Fibroblast of lung (primary cell): ENCODE results near the gene WDR90. TPM values are rescaled to one million over a fixed set of nuclear protein-coding genes. Genes with fewer than 3 reads are reported as not detected.

Experiments
- DNase-seq, 2 donors: peaks; one replicate each; pipeline versions ENCODE4 v3.0.0 to v3.0.0-alpha.2; 2010; ENCODE audit warnings: low read depth in 2 of 2
- H2AFZ ChIP-seq: 2 replicates; pipeline ENCODE4 v1.5.1; 2012; ENCODE audit warnings: low read length, control low read depth, inconsistent platforms
- H3K27ac ChIP-seq: 2 replicates; pipeline ENCODE4 v1.5.1; 2011; ENCODE audit warnings: low read length, control low read depth; ENCODE audit not compliant: insufficient read depth
- H3K27me3 ChIP-seq: 2 replicates; pipeline ENCODE4 v1.5.1; 2011; ENCODE audit warnings: mild to moderate bottlenecking, low read length; ENCODE audit not compliant: control insufficient read depth, insufficient read depth
- H3K36me3 ChIP-seq: 2 replicates; pipeline ENCODE4 v1.5.1; 2011; ENCODE audit warnings: low read length; ENCODE audit not compliant: control insufficient read depth, insufficient read depth
- H3K4me1 ChIP-seq: 2 replicates; pipeline ENCODE4 v1.5.1; 2011; ENCODE audit warnings: low read length; ENCODE audit not compliant: control insufficient read depth, insufficient read depth; ENCODE audit errors: extremely low read depth
- H3K4me2 ChIP-seq: 2 replicates; pipeline ENCODE4 v1.5.1; 2011; ENCODE audit warnings: low read length, control low read depth; ENCODE audit not compliant: insufficient read depth; ENCODE audit errors: extremely low read depth
- H3K4me3 ChIP-seq, 4 experiments: fragments of 200-600 bp in 1 of 4; sonication (generic) in 1 of 4; replicated peaks in 1 of 4; 2 replicates each; pipeline ENCODE4 v1.5.1; 2011 to 2016; ENCODE audit warnings: low read length in 4 of 4, low read depth in 3 of 4, mild to moderate bottlenecking in 3 of 4, control low read depth in 2 of 4, inconsistent platforms in 1 of 4, mixed read lengths in 1 of 4; ENCODE audit not compliant: insufficient read depth in 1 of 4; ENCODE audit errors: control extremely low read depth in 1 of 4
- H3K79me2 ChIP-seq: 2 replicates; pipeline ENCODE4 v1.5.1; 2012; ENCODE audit warnings: mild to moderate bottlenecking, low read length, inconsistent platforms; ENCODE audit not compliant: control insufficient read depth, insufficient read depth
- H3K9ac ChIP-seq: 2 replicates; pipeline ENCODE4 v1.5.1; 2011; ENCODE audit warnings: mild to moderate bottlenecking, low read length, control low read depth; ENCODE audit not compliant: insufficient read depth
- H3K9me3 ChIP-seq: 2 replicates; pipeline ENCODE4 v1.5.1; 2012; ENCODE audit warnings: low read depth, low read length; ENCODE audit not compliant: control insufficient read depth, insufficient read depth
- H4K20me1 ChIP-seq: 2 replicates; pipeline ENCODE4 v1.5.1; 2011; ENCODE audit warnings: low read length; ENCODE audit not compliant: control insufficient read depth, insufficient read depth; ENCODE audit errors: extremely low read depth
- EZH2 ChIP-seq: IDR thresholded peaks from 2 replicates; pipeline ENCODE4 v1.5.1; 2012; ENCODE audit warnings: low read length, control low read depth, mild to moderate bottlenecking; ENCODE audit errors: missing control alignments
- polyA plus RNA-seq, 2 donors: library from polyadenylated mRNA; depleted of rRNA in 1 of 2; stranded (reverse) in 1 of 2; unstranded in 1 of 2; fragments of >200 nt; gene quantifications; 2 replicates each; pipeline ENCODE4 v1.2.1, GENCODE V29; 2011 to 2012; ENCODE audit warnings: missing spikeins in 1 of 2
- total RNA-seq: library from RNA; depleted of rRNA; stranded (reverse); fragments of >200 nt; gene quantifications from 2 replicates; pipeline ENCODE4 v1.2.1, GENCODE V29; 2014
- TF ChIP-seq, protein P1 (sequence below), 2 donors: IDR thresholded peaks in 1 of 2; conservative IDR thresholded peaks in 1 of 2; 1 replicate in 1 of 2; 2 replicates in 1 of 2; pipeline ENCODE4 v1.5.1; 2011 to 2012; ENCODE audit warnings: low read length in 2 of 2, control low read depth in 1 of 2, inconsistent platforms in 1 of 2, low read depth in 1 of 2, mild to moderate bottlenecking in 1 of 2

The WDR90 gene
- total and polyA plus RNA-seq, 2 donors (not counting 1 experiment from before 2014, with no cell fraction given), result 2.9 to 4.8 TPM

DNA sequence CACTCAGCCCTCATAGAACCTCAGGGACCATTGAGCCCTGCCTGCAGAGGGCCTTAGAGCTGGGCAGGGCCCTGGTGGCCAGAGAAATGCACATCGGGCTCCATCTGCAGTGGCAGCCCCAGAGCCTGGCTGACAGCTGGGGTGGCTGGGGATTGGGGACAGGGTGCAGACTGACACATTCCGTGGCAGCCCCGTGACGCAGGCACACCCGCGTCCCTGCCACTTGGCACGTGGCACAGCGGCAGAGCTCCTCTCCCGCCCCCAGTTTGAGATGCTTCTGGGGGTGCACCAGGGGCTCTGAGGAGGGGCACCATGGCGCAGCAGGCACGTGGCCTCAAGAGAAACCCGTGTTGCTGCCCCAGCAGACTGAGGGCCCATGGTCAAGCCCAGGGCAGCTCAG is 54.2 kb downstream of the WDR90 start:
- Histone ChIP-seq H3K9me3 (no peaks in the 10 kb centered on the region), H3K79me2 (no peaks in the 10 kb centered on the region), H3K4me1 (no peaks in the 10 kb centered on the region), H3K4me3 (no peak overlapping the region), H3K27ac (no peak overlapping the region), H4K20me1 (no peaks in the 10 kb centered on the region), H3K9ac (no peak overlapping the region), H2AFZ (no peak overlapping the region), H3K36me3 (no peaks in the 10 kb centered on the region), H3K4me2 (no peak overlapping the region), H3K27me3 (peaks cover 50% of the 10 kb centered on the region)
- TF ChIP-seq, protein P1, sequence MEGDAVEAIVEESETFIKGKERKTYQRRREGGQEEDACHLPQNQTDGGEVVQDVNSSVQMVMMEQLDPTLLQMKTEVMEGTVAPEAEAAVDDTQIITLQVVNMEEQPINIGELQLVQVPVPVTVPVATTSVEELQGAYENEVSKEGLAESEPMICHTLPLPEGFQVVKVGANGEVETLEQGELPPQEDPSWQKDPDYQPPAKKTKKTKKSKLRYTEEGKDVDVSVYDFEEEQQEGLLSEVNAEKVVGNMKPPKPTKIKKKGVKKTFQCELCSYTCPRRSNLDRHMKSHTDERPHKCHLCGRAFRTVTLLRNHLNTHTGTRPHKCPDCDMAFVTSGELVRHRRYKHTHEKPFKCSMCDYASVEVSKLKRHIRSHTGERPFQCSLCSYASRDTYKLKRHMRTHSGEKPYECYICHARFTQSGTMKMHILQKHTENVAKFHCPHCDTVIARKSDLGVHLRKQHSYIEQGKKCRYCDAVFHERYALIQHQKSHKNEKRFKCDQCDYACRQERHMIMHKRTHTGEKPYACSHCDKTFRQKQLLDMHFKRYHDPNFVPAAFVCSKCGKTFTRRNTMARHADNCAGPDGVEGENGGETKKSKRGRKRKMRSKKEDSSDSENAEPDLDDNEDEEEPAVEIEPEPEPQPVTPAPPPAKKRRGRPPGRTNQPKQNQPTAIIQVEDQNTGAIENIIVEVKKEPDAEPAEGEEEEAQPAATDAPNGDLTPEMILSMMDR (conservative IDR thresholded peaks at IDR 0.05 in 1 of 2, IDR thresholded peaks at IDR 0.05 in 1 of 2; ENCODE audit: low read depth in 1 of 2, low read length in 2 of 2), result no peak
- TF ChIP-seq EZH2, result no peak
- no peak for DNase-seq

DNA sequence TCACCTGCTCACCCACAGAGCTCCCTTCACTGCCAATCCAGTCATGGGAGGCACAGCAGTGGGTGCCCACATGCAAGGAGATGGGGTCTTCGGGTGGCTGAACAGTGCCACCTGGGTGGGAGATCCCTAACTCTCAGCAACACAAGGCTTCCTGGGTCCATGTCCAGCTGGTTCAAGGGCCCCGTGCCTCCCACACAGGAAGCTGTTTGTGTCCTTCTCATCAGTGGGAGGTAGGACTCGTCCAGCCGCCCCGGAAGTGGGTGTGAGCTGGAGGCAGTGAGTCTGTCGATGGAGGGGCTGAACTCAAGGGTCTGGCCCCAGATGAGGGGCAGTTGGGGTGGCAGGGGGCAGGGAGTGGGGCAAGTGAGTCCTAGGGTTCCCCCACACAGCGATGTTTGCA is 54.9 kb downstream of the WDR90 start:
- no peak overlapping the region for H2AFZ ChIP-seq
- H3K9ac ChIP-seq, result no peak overlapping the region
- no peak overlapping the region for H3K27ac ChIP-seq
- H3K4me3 ChIP-seq, result no peak overlapping the region
- no peaks in the 10 kb centered on the region for H3K4me1 ChIP-seq
- no peak overlapping the region for H3K4me2 ChIP-seq
- H3K36me3 ChIP-seq, result no peaks in the 10 kb centered on the region
- H3K27me3 ChIP-seq, result peaks cover 50% of the 10 kb centered on the region
- DNase-seq, result no peak
- TF ChIP-seq EZH2, result no peak
- TF ChIP-seq, protein P1 (conservative IDR thresholded peaks at IDR 0.05 in 1 of 2, IDR thresholded peaks at IDR 0.05 in 1 of 2; ENCODE audit: low read depth in 1 of 2, low read length in 2 of 2), result no peak
- no peaks in the 10 kb centered on the region for H3K79me2 ChIP-seq
- H4K20me1 ChIP-seq, result no peaks in the 10 kb centered on the region
- no peaks in the 10 kb centered on the region for H3K9me3 ChIP-seq

DNA sequence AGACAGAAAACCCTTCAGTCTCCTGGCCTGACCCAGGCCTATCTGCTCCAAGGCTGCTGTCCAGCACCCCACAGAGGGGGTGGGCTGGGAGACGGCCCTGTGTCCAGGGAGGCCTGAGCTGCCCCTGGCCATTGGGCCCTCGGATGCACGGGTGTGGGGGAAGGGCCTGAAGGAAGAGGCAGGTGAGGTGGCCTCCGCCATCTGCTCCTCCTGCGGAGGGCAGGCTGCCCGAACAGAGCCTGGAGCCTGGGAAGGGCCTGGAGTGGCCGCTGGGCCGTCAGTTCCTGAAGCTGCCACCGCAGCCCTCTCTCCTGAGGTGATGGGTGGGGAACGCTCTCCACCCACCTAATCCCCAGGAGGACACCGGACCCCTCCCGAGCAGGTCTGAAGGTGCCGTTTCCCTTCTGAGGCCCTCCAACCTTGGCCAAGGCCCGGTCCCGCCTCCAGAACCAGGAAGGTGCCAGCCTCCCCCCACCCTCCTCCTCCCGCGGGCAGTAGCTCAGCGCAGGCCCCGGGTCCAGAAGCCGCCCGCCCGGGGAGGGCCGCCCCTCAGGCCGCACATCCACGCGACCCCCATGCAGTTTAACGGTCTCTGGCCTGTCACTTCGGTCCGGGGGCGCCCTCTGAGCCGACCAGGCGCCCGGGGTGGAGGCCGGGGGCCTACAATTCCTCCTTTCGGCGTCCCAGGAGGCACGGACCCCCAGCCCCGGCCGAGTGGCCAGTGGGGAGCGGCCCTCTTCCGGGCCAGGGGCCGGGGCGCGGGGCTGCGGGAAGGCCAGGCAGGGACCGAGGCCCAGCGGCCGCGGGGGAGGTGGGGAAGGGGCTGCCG is 55.6 kb downstream of the WDR90 start:
- Histone ChIP-seq H3K4me2 (no peak overlapping the region), H3K79me2 (no peaks in the 10 kb centered on the region), H2AFZ (no peak overlapping the region), H4K20me1 (no peaks in the 10 kb centered on the region), H3K4me1 (peaks cover 2% of the 10 kb centered on the region), H3K4me3 (no peak overlapping the region), H3K27me3 (peaks cover 50% of the 10 kb centered on the region), H3K9ac (no peak overlapping the region), H3K9me3 (no peaks in the 10 kb centered on the region), H3K27ac (no peak overlapping the region), H3K36me3 (no peaks in the 10 kb centered on the region)
- peak; percentile 94 for TF ChIP-seq EZH2
- TF ChIP-seq, protein P1 (conservative IDR thresholded peaks at IDR 0.05 in 1 of 2, IDR thresholded peaks at IDR 0.05 in 1 of 2; ENCODE audit: low read depth in 1 of 2, low read length in 2 of 2), result no peak
- no peak for DNase-seq
